ENCODE data around the gene SUSD2. TPM values are rescaled to one million over a fixed set of nuclear protein-coding genes. Genes with fewer than 3 reads are reported as not detected.

SUSD2 gene
- total RNA-seq, 4 donors from 2014 or later: 0.82 to 2.4 (median 2.0) TPM

DNA sequence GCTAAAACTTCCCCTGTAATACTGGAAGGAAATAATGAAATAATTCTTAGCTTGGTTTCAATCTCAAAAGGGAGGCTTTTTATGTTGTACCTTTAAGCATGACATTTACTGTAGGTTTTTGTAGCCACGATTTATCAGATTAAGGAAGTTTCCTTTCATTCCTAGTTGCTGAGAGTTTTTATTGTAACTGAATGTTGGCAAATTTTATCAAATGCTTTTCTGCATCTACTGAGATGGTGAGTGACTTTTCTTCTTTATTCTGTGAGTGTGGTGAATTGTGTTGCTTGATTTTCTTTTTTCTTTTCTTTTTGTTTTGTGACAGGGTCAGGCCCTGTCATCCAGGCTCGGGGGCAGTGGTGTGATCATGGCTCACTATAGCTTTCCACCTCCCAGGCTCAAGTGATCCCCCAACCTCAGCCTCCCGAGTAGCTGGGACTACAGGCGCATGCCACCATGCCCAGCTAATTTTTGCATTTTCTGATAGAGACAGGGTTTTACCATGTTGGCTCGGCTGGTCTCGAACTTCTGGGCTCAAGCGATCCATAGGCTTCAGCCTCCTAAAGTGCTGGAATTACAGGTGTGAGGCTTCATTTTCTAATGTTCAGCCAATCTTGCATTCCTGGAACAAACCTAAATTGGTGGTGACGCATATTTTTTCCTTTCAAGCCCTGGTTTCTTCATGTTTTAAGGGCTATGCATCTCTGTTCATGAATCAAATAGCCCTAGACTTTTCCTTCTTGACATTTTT is 26.2 kb downstream of the SUSD2 start:
- no peak for TF ChIP-seq CTCF (IDR thresholded peaks at IDR 0.05; ENCODE audit: low read depth)

- no peak for TF ChIP-seq CTCF (IDR thresholded peaks at IDR 0.05; ENCODE audit: low read depth)
Observed at GRCh38 chr22:24208012-24208749, 26.9 kb downstream of the SUSD2 start.

- no peak for TF ChIP-seq CTCF (IDR thresholded peaks at IDR 0.05; ENCODE audit: low read depth)
Observed at GRCh38 chr22:24209016-24209415, 27.7 kb downstream of the SUSD2 start.

DNA sequence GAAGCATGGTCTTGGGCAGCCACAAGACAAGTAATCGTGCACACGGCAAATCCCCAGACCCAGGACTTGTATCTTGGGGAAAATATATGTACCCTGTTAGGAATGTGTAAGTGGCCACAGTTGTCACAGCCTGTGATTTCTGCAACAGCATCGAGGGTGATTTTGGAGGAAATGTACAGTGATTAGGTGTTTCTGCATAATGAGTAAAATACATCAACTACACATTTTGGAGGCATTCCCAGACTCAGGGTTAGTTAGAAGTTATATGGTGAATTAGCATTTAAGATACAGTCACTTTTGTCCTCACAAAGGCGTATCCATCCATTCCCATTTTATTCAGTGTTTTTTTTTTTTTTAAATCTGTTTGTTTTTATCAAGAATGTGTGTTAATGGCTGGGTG is 28.4 kb downstream of the SUSD2 start:
- TF ChIP-seq CTCF (IDR thresholded peaks at IDR 0.05; ENCODE audit: low read depth): no peak

DNA sequence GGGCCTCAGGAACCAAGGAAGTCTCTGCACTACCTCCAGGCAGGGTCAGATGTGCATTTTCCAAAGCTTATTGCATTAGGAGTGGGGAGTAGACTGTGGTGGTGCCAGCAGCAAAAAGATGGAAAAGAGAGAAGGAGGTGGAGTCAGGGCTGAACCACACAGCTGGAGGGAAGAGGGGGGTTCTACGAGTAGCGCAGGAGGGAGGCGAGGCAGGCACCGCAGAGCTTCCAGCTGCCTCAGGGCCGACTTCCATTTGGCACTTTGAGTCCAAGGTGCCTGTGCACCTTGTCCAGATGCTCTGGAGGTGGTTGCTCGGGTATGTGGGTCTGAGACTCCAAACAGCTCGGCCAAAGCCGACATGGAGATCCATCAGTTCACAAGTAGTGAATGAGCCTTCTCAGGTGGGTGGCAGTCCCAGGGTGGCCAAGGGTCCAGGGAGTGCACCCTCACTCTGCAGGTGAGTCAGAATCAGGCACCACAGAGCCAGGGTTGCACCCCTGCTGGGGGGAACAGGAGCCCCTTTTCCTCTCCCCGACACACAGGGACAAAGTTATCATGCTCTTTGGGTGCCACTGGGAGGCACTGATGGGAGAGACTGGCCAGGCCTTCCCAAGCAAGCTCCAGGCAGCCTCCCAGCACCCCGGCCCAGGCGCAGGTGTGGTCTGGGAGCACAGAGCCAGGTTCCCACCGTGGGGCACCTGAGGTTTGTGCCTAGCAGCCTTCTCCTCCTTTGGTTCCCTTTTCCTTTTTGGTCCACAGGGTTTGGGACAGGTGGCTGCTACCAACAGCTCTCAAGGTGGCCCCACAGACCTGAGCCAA is 33.4 kb downstream of the SUSD2 start:
- TF ChIP-seq CTCF (IDR thresholded peaks at IDR 0.05; ENCODE audit: low read depth): no peak

GRCh38 chr22:24216541-24217209 is 35.4 kb downstream of the SUSD2 start:
- TF ChIP-seq CTCF (IDR thresholded peaks at IDR 0.05; ENCODE audit: low read depth): no peak
